IMR-90 (cell line): Measurements from ENCODE around the gene ACP1.

Experiments used
- MXI1 ChIP-seq: IDR thresholded peaks from 2 replicates; pipeline ENCODE4 v1.6.1; 2012; ENCODE audit warnings: low read depth, mild to moderate bottlenecking, low read length, moderate library complexity, borderline replicate concordance
- POLR2A ChIP-seq: IDR thresholded peaks from 2 replicates; pipeline ENCODE4 v1.6.1; 2012; ENCODE audit warnings: mild to moderate bottlenecking, low read depth, low read length
- TF ChIP-seq, protein P1 (sequence below): conservative IDR thresholded peaks from 2 replicates; pipeline ENCODE4 v1.5.1; 2012; ENCODE audit warnings: mild to moderate bottlenecking, low read depth, low read length, improper control_type of control experiment

DNA sequence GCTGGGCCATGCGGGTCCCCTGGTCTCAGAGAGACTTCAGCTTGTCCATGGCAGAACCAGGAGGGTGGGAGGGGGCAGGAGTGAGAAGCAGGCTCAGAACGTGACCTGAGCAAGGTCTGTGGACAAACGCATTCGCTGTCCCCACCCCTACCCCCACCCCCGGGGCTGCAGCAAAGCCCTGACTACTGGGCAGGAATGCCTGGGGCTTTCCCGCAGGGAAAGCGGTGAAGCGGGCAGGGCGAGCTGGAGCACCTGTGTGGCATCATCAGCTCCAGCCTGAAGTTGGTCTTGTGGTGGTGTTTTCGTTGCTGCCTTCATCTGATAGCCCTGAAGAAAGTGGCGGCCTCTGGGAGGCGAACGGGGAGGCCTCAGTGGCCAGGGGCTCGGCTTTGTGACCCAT is 49.2 kb downstream of the ACP1 start:
- TF ChIP-seq, protein P1, sequence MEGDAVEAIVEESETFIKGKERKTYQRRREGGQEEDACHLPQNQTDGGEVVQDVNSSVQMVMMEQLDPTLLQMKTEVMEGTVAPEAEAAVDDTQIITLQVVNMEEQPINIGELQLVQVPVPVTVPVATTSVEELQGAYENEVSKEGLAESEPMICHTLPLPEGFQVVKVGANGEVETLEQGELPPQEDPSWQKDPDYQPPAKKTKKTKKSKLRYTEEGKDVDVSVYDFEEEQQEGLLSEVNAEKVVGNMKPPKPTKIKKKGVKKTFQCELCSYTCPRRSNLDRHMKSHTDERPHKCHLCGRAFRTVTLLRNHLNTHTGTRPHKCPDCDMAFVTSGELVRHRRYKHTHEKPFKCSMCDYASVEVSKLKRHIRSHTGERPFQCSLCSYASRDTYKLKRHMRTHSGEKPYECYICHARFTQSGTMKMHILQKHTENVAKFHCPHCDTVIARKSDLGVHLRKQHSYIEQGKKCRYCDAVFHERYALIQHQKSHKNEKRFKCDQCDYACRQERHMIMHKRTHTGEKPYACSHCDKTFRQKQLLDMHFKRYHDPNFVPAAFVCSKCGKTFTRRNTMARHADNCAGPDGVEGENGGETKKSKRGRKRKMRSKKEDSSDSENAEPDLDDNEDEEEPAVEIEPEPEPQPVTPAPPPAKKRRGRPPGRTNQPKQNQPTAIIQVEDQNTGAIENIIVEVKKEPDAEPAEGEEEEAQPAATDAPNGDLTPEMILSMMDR, result no peak
- no peak for TF ChIP-seq POLR2A
- no peak for TF ChIP-seq MXI1
